DND-41 (cell line): Measurements from ENCODE around the gene THPO.

Experiments
- ATAC-seq: fragments of 200-7000 bp; cut with Tn5 transposase; 3 replicates; pipeline ENCODE4 v1.9.1; 2021; ENCODE audit warnings: low read depth; ENCODE audit not compliant: insufficient read depth
- DNase-seq: peaks from one replicate; pipeline ENCODE4 v3.0.0-alpha.2; 2020
- H2AFZ ChIP-seq: 2 replicates; pipeline ENCODE4 v1.6.0; 2012; ENCODE audit warnings: low read depth, low read length
- H3K27ac ChIP-seq: 2 replicates; pipeline ENCODE4 v1.5.1; 2012; ENCODE audit warnings: low read length, inconsistent platforms
- H3K27me3 ChIP-seq: fragments of 200-600 bp; sonication (generic); 2 replicates; pipeline ENCODE4 v1.6.0; 2012; ENCODE audit warnings: low read length, mild to moderate bottlenecking, inconsistent platforms; ENCODE audit not compliant: insufficient read depth, poor library complexity
- H3K36me3 ChIP-seq: 2 replicates; pipeline ENCODE4 v1.5.1; 2012; ENCODE audit warnings: low read length, inconsistent platforms; ENCODE audit not compliant: insufficient read depth
- H3K4me1 ChIP-seq: 2 replicates; pipeline ENCODE4 v1.5.1; 2012; ENCODE audit warnings: mild to moderate bottlenecking, low read length; ENCODE audit not compliant: insufficient read depth
- H3K4me2 ChIP-seq: 2 replicates; pipeline ENCODE4 v1.6.0; 2012; ENCODE audit warnings: mild to moderate bottlenecking, moderate library complexity, low read length, inconsistent platforms; ENCODE audit not compliant: insufficient read depth
- H3K4me3 ChIP-seq, 2 experiments: fragments of 200-600 bp in 1 of 2; shearing (Covaris generic) in 1 of 2; 2 replicates each; pipeline ENCODE4 v1.5.1; 2012 to 2016; ENCODE audit warnings: inconsistent platforms in 2 of 2, low read length in 2 of 2, mild to moderate bottlenecking in 2 of 2, low read depth in 1 of 2, moderate library complexity in 1 of 2
- H3K79me2 ChIP-seq: 2 replicates; pipeline ENCODE4 v1.6.0; 2012; ENCODE audit warnings: low read length, inconsistent platforms; ENCODE audit not compliant: insufficient read depth
- H3K9ac ChIP-seq: 2 replicates; pipeline ENCODE4 v1.6.0; 2012; ENCODE audit warnings: low read depth, mild to moderate bottlenecking, inconsistent platforms, low read length, moderate library complexity
- H3K9me3 ChIP-seq: 2 replicates; pipeline ENCODE4 v1.5.1; 2012; ENCODE audit warnings: low read length, moderate library complexity, mild to moderate bottlenecking, inconsistent platforms; ENCODE audit not compliant: insufficient read depth, severe bottlenecking
- H4K20me1 ChIP-seq: 2 replicates; pipeline ENCODE4 v1.6.0; 2012; ENCODE audit warnings: low read length; ENCODE audit not compliant: insufficient read depth
- EZH2 ChIP-seq: IDR thresholded peaks from 3 replicates; pipeline ENCODE4 v1.6.1; 2012; ENCODE audit warnings: borderline replicate concordance, low read depth, mild to moderate bottlenecking, moderate library complexity, low read length, inconsistent platforms; ENCODE audit not compliant: severe bottlenecking
- TF ChIP-seq, protein P1 (sequence below): IDR thresholded peaks from 2 replicates; pipeline ENCODE4 v1.5.1; 2012; ENCODE audit warnings: borderline replicate concordance, low read length, moderate library complexity, mild to moderate bottlenecking; ENCODE audit not compliant: poor library complexity, severe bottlenecking; ENCODE audit errors: extremely low read depth

The THPO gene

GRCh38 chr3:184409946-184410500 lies 32.0 kb upstream of the THPO start:
- no peak overlapping the region for H2AFZ ChIP-seq
- TF ChIP-seq, protein P1, sequence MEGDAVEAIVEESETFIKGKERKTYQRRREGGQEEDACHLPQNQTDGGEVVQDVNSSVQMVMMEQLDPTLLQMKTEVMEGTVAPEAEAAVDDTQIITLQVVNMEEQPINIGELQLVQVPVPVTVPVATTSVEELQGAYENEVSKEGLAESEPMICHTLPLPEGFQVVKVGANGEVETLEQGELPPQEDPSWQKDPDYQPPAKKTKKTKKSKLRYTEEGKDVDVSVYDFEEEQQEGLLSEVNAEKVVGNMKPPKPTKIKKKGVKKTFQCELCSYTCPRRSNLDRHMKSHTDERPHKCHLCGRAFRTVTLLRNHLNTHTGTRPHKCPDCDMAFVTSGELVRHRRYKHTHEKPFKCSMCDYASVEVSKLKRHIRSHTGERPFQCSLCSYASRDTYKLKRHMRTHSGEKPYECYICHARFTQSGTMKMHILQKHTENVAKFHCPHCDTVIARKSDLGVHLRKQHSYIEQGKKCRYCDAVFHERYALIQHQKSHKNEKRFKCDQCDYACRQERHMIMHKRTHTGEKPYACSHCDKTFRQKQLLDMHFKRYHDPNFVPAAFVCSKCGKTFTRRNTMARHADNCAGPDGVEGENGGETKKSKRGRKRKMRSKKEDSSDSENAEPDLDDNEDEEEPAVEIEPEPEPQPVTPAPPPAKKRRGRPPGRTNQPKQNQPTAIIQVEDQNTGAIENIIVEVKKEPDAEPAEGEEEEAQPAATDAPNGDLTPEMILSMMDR: no peak
- no peak for TF ChIP-seq EZH2

GRCh38 chr3:184409331-184409926 lies 31.4 kb upstream of the THPO start:
- no peaks in the 10 kb centered on the region for H3K79me2 ChIP-seq
- no peaks in the 10 kb centered on the region for H3K4me1 ChIP-seq
- no peaks in the 10 kb centered on the region for H3K36me3 ChIP-seq
- no peak overlapping the region for H2AFZ ChIP-seq
- no peak overlapping the region for H3K4me2 ChIP-seq
- peaks cover 12% of the 10 kb centered on the region for H3K27me3 ChIP-seq
- H4K20me1 ChIP-seq: no peaks in the 10 kb centered on the region
- no peak overlapping the region for H3K9ac ChIP-seq
- H3K9me3 ChIP-seq: no peaks in the 10 kb centered on the region
- DNase-seq: no peak
- no peak for TF ChIP-seq EZH2
- TF ChIP-seq, protein P1: no peak
- no peak overlapping the region for H3K4me3 ChIP-seq
- no peak for ATAC-seq
- H3K27ac ChIP-seq: no peak overlapping the region

More at GRCh38 chr3:184409946-184410500, 32.0 kb upstream of the THPO start:
- ATAC-seq: no peak
- no peak overlapping the region for H3K4me3 ChIP-seq
- no peaks in the 10 kb centered on the region for H4K20me1 ChIP-seq
- no peaks in the 10 kb centered on the region for H3K9me3 ChIP-seq
- H3K36me3 ChIP-seq: no peaks in the 10 kb centered on the region
- no peak overlapping the region for H3K4me2 ChIP-seq
- peaks cover 10% of the 10 kb centered on the region for H3K27me3 ChIP-seq
- H3K79me2 ChIP-seq: no peaks in the 10 kb centered on the region
- no peak overlapping the region for H3K27ac ChIP-seq
- no peaks in the 10 kb centered on the region for H3K4me1 ChIP-seq
- no peak for DNase-seq
- no peak overlapping the region for H3K9ac ChIP-seq

DNA sequence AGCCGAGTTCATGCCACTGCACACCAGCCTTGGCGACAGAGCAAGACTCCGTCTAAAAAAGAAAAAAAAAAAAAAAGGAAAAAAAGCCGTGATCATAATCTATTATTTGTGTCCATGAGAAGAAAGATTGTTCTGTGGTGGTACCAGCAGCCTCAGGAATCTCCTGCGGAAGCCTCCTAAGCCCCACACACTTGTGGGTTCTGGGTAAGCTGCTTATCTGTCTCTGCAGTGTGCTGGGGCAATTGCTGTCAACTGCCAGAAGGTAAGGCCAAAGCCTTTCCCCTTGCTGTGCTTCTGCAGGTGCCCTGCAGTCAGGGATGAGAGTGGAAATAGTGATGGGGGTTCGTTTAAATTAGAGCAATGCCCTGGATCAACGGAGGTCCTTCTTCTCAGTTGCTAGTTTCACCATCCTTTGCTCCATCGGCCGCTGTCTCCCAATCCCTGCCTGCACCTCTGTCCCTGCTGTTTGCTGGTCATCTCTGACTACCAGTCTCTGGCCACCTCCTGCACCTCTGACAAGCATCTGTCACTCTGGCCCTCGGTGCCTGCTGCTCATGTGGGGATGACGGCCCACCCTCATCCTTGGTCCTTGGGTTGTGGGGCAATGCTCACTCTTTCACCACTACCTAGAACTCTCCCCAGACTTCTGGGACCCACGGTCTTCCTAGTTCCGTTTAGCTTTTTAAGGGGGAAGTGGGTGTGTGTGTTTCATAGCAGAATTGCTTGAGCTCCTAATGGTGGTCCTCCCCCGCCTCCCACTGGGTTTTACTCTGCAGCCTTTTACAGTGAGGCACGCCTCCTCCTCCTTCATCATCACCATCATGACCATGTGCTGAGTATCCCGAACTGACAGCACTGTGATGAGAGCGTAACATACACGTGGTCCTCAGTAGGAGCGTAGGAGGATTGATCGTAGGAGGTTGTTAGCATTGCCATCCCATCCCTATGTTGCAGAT lies 27.3 kb upstream of the THPO start:
- no peaks in the 10 kb centered on the region for H4K20me1 ChIP-seq
- no peaks in the 10 kb centered on the region for H3K36me3 ChIP-seq
- no peak overlapping the region for H3K9ac ChIP-seq
- ATAC-seq (no peak), DNase-seq (no peak)
- no peak overlapping the region for H3K27ac ChIP-seq
- no peak overlapping the region for H3K4me3 ChIP-seq
- no peaks in the 10 kb centered on the region for H3K9me3 ChIP-seq
- no peak overlapping the region; the same call in 1 of the 2 replicates for H2AFZ ChIP-seq
- no peaks in the 10 kb centered on the region for H3K4me1 ChIP-seq
- peaks cover 15% of the 10 kb centered on the region for H3K27me3 ChIP-seq
- TF ChIP-seq, protein P1: no peak
- TF ChIP-seq EZH2: no peak
- H3K79me2 ChIP-seq: no peaks in the 10 kb centered on the region
- H3K4me2 ChIP-seq: no peak overlapping the region
